MV-4-11 (cell line): ENCODE data around the gene STARD3.

ENCODE experiments used
- DNase-seq: peaks from one replicate; lab custom pipeline; 2025; lab: John Stamatoyannopoulos, UW

STARD3 gene

GRCh38 chr17:39604911-39605491, 31.9 kb upstream of the STARD3 start:
- no peak for DNase-seq

- DNase-seq: no peak
Measured at GRCh38 chr17:39605492-39606433, 31.2 kb upstream of the STARD3 start.

- no peak for DNase-seq
Measured at GRCh38 chr17:39606434-39607056, 30.4 kb upstream of the STARD3 start.

- no peak for DNase-seq
Measured at GRCh38 chr17:39607057-39607850, 29.7 kb upstream of the STARD3 start.

- DNase-seq: no peak
Measured at GRCh38 chr17:39607851-39608130, 29.2 kb upstream of the STARD3 start, which contains the start of gene NEUROD2. Gene NEUROD2 (minus strand): TSS chr17:39607920. CDS start chr17:39606599, 1,321 bp downstream.

- DNase-seq: no peak
Measured at GRCh38 chr17:39608142-39608981, 28.6 kb upstream of the STARD3 start.

- DNase-seq: no peak
Measured at GRCh38 chr17:39609416-39610025, 27.4 kb upstream of the STARD3 start.

- no peak for DNase-seq
Measured at GRCh38 chr17:39611401-39612112, 25.4 kb upstream of the STARD3 start.

GRCh38 chr17:39612291-39612894, 24.6 kb upstream of the STARD3 start:
- DNase-seq: no peak

GRCh38 chr17:39612935-39613464, 23.9 kb upstream of the STARD3 start:
- DNase-seq: no peak

GRCh38 chr17:39614545-39615157, 22.3 kb upstream of the STARD3 start:
- DNase-seq: no peak

GRCh38 chr17:39615434-39615833, 21.5 kb upstream of the STARD3 start:
- DNase-seq: no peak

GRCh38 chr17:39617100-39617445, 19.9 kb upstream of the STARD3 start:
- no peak for DNase-seq

GRCh38 chr17:39617446-39618245, 19.3 kb upstream of the STARD3 start:
- peak; percentile 41 for DNase-seq

- no peak for DNase-seq
Measured at GRCh38 chr17:39618246-39618913, 18.6 kb upstream of the STARD3 start.

GRCh38 chr17:39618956-39619785, 17.8 kb upstream of the STARD3 start:
- DNase-seq: no peak

GRCh38 chr17:39619786-39620101, 17.2 kb upstream of the STARD3 start:
- no peak for DNase-seq
